ENCODE results near the gene DBR1.

DNA sequence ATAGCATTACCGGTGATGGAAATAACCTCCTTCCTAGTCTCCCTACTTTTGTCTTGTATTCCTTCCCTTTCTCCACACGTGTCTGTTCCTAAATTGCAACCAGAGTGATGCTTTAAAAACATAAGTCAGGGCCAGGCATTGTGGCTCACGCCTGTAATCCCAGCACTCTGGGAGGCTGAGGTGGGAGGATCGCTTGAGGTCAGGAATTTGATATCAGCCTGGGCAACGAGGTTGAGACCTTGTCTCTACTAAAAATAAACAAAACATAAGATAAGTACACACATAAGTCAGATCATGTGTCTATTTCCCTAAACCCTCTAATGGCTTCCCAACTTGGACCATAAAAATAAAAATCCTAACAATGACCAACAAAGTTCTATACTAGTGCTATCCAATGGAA lies 30.8 kb upstream of the DBR1 start:
- TF ChIP-seq SP1 (IDR thresholded peaks at IDR 0.05), result no peak
- no peak for TF ChIP-seq ARNT (IDR thresholded peaks at IDR 0.05)
- no peak for TF ChIP-seq BHLHE40 (IDR thresholded peaks at IDR 0.05; ENCODE audit: borderline replicate concordance)
- TF ChIP-seq FOXA1 (IDR thresholded peaks at IDR 0.05), result no peak
- TF ChIP-seq TARDBP (IDR thresholded peaks at IDR 0.05), result no peak
- TF ChIP-seq ZNF384 (IDR thresholded peaks at IDR 0.05), result no peak
- TF ChIP-seq ELF4 (IDR thresholded peaks at IDR 0.05), result no peak
- no peak for TF ChIP-seq LEF1 (IDR thresholded peaks at IDR 0.05; ENCODE audit: borderline replicate concordance)

All from HEK293T (cell line).